K562 (cell line): ENCODE results near the gene PRDM2. TPM values are rescaled to one million over a fixed set of nuclear protein-coding genes. Genes with fewer than 3 reads are reported as not detected.

Experiments used
- ATAC-seq: fragments of 200-7000 bp; cut with Tn5 transposase; 3 replicates; pipeline ENCODE4 v1.9.1; 2020; ENCODE audit warnings: moderate library complexity
- BruUV-seq: library from RNA; stranded (reverse); fragments of 400-500 nt; replicated peaks from 2 replicates; lab custom pipeline; 2021; lab: Mats Ljungman, UMichigan
- CTCF ChIA-PET: fragments of 300-600 bp; formaldehyde crosslinking; extraction: SDS; loops from one replicate; lab custom pipeline; 2021; ENCODE audit warnings: low intra/inter-chr PET ratio; lab: Yijun Ruan, JAX
- POLR2A ChIA-PET: fragments of 300-600, 350-650 bp; sonication (Branson Sonifier 250); formaldehyde crosslinking; extraction: SDS; loops from one replicate; lab custom pipeline; 2021; ENCODE audit warnings: antibody characterized with exemption, inconsistent platforms; lab: Yijun Ruan, JAX
- DNase-seq, 4 experiments: peaks; one replicate each; pipeline versions ENCODE4 v3.0.0 to v3.0.0-alpha.2; 2011 to 2018; ENCODE audit warnings: low spot score in 3 of 4, mixed read lengths in 3 of 4; ENCODE audit errors: extremely low read depth in 1 of 4
- FAIRE-seq: peaks from 2 replicates; lab custom pipeline; 2011; peaks lifted over from hg19 to GRCh38; lab: Jason Lieb, UNC
- H2AFZ ChIP-seq: 2 replicates; pipeline ENCODE4 v1.6.0; 2011; ENCODE audit warnings: low read depth, low read length, control low read depth, inconsistent platforms
- H3K27ac ChIP-seq: fragments of 200-600 bp; 3 replicates; pipeline ENCODE4 v1.8.0; 2011; ENCODE audit warnings: low read depth, mild to moderate bottlenecking, control low read depth, inconsistent platforms, low read length, moderate library complexity, mixed read lengths; ENCODE audit errors: extremely low read depth
- H3K27me3 ChIP-seq, 2 experiments: fragments of 300-600 bp in 1 of 2; 2 replicates in 1 of 2; 3 replicates in 1 of 2; pipeline versions ENCODE4 v1.6.0 to v1.8.0; 2011; ENCODE audit warnings: inconsistent platforms in 2 of 2, low read length in 2 of 2, mild to moderate bottlenecking in 1 of 2, mixed read lengths in 1 of 2, moderate library complexity in 1 of 2; ENCODE audit not compliant: control insufficient read depth in 2 of 2, insufficient read depth in 2 of 2
- H3K36me3 ChIP-seq: fragments of 300-600 bp; 3 replicates; pipeline ENCODE4 v1.8.0; 2011; ENCODE audit warnings: mild to moderate bottlenecking, low read length, inconsistent platforms; ENCODE audit not compliant: control insufficient read depth, insufficient read depth
- H3K4me1 ChIP-seq, 2 experiments: fragments of 200-600 bp in 1 of 2; replicated peaks in 1 of 2; 2 replicates in 1 of 2; 3 replicates in 1 of 2; pipeline versions ENCODE4 v1.5.1 to v1.8.0; 2011; ENCODE audit warnings: inconsistent platforms in 2 of 2, low read length in 2 of 2, mild to moderate bottlenecking in 1 of 2, mixed read lengths in 1 of 2, moderate library complexity in 1 of 2; ENCODE audit not compliant: control insufficient read depth in 2 of 2, insufficient read depth in 2 of 2
- H3K4me2 ChIP-seq: 2 replicates; pipeline ENCODE4 v1.6.1; 2011; ENCODE audit warnings: low read length, control low read depth, inconsistent platforms, mixed read lengths; ENCODE audit not compliant: insufficient read depth
- H3K4me3 ChIP-seq: fragments of 200-600 bp; sonication (generic), shearing (Covaris generic); 2 replicates; pipeline ENCODE4 v1.5.1; 2016; ENCODE audit warnings: control low read depth, inconsistent platforms
- H3K79me2 ChIP-seq: fragments of 200-600 bp; 3 replicates; pipeline ENCODE4 v1.8.0; 2011; ENCODE audit warnings: low read length, inconsistent platforms; ENCODE audit not compliant: control insufficient read depth, insufficient read depth
- H3K9ac ChIP-seq, 2 experiments: 2 replicates each; pipeline versions ENCODE4 v1.6.0 to v1.6.1; 2011; ENCODE audit warnings: low read depth in 2 of 2, low read length in 2 of 2, control low read depth in 1 of 2, inconsistent platforms in 1 of 2, mild to moderate bottlenecking in 1 of 2, mixed read lengths in 1 of 2; ENCODE audit not compliant: insufficient read depth in 1 of 2
- H3K9me1 ChIP-seq: one replicate; pipeline ENCODE4 v1.6.0; 2011; ENCODE audit warnings: inconsistent platforms, mild to moderate bottlenecking, low read length, moderate library complexity; ENCODE audit not compliant: control insufficient read depth, insufficient read depth
- H3K9me3 ChIP-seq: replicated peaks from 2 replicates; pipeline ENCODE4 v1.5.1; 2011; ENCODE audit warnings: low read depth, low read length, inconsistent platforms; ENCODE audit not compliant: control insufficient read depth, insufficient read depth
- H4K20me1 ChIP-seq: replicated peaks from 2 replicates; pipeline ENCODE4 v1.6.1; 2011; ENCODE audit warnings: low read length, inconsistent platforms, mixed read lengths; ENCODE audit not compliant: control insufficient read depth, insufficient read depth
- BCOR ChIP-seq: fragments of 450-650 bp; IDR thresholded peaks from 2 replicates; pipeline ENCODE4 v1.6.1; 2016
- ELK1 ChIP-seq: sonication (generic); formaldehyde crosslinking; IDR thresholded peaks from 2 replicates; pipeline ENCODE4 v1.8.1; 2022; ENCODE audit warnings: missing genetic modification reagents
- ETS1 ChIP-seq: conservative IDR thresholded peaks from 2 replicates; pipeline ENCODE4 v1.6.1; 2011; ENCODE audit warnings: low read depth, mild to moderate bottlenecking, low read length; ENCODE audit not compliant: control insufficient read depth
- KDM2B ChIP-seq: fragments of 250-450 bp; sonication (Bioruptor Pico); IDR thresholded peaks from 2 replicates; pipeline ENCODE4 v1.8.0; 2021; ENCODE audit warnings: mild to moderate bottlenecking, moderate library complexity
- MEF2D ChIP-seq: conservative IDR thresholded peaks from 2 replicates; pipeline ENCODE4 v1.6.1; 2016; ENCODE audit warnings: low read depth, missing genetic modification characterization, missing compliant biosample characterization
- MYNN ChIP-seq, 2 experiments: sonication (generic); formaldehyde crosslinking in 1 of 2; IDR thresholded peaks; 2 replicates each; pipeline versions ENCODE4 v1.5.0 to v1.6.1; 2016 to 2020; ENCODE audit warnings: antibody characterized with exemption in 1 of 2, missing genetic modification reagents in 1 of 2
- NR1H2 ChIP-seq: sonication (generic); formaldehyde crosslinking; IDR thresholded peaks from 2 replicates; pipeline ENCODE4 v1.4.0; 2020; ENCODE audit warnings: mild to moderate bottlenecking, missing genetic modification reagents
- PKNOX1 ChIP-seq: fragments of 450-650 bp; IDR thresholded peaks from 2 replicates; pipeline ENCODE4 v1.6.1; 2016
- SMC3 ChIP-seq: conservative IDR thresholded peaks from 2 replicates; pipeline ENCODE4 v1.6.1; 2011; ENCODE audit warnings: low read depth, low read length, improper control_type of control experiment; ENCODE audit not compliant: insufficient read depth
- U2AF1 ChIP-seq: fragments of 200-400 bp; formaldehyde crosslinking; optimal IDR thresholded peaks from 2 replicates; pipeline ENCODE3; 2017; ENCODE audit warnings: mild to moderate bottlenecking, low read depth, low read length, moderate library complexity
- UBTF ChIP-seq, 2 experiments: IDR thresholded peaks; 2 replicates each; pipeline ENCODE4 v1.6.1; 2012; ENCODE audit warnings: improper control_type of control experiment in 2 of 2, low read depth in 2 of 2, low read length in 2 of 2, borderline replicate concordance in 1 of 2
- USF2 ChIP-seq: sonication (generic); formaldehyde crosslinking; IDR thresholded peaks from 2 replicates; pipeline ENCODE4 v1.5.0; 2020; ENCODE audit warnings: missing genetic modification reagents
- ZC3H11A ChIP-seq: IDR thresholded peaks from 2 replicates; pipeline ENCODE4 v1.6.1; 2012; ENCODE audit warnings: low read depth, low read length, improper control_type of control experiment
- ZNF134 ChIP-seq: fragments of 250-450 bp; sonication (Bioruptor Pico); conservative IDR thresholded peaks from 2 replicates; pipeline ENCODE4 v1.4.0; 2020
- WGBS: fragments of 100-300 bp; shearing (Covaris generic); methylation state at CpG from one replicate; pipeline ENCODE4 v1.1.6; 2016; ENCODE audit warnings: low coverage, mixed read lengths; ENCODE audit not compliant: insufficient coverage; ENCODE audit errors: missing lambda C conversion rate; 5-methylcytosine and 5-hydroxymethylcytosine counted together
- in situ Hi-C: fragments of 300-500 bp; cut with MboI; formaldehyde crosslinking; loops from 4 replicates; pipeline ENCODE4 v1.15.0; 2018; ENCODE audit warnings: inconsistent platforms, mixed read lengths
- intact Hi-C: fragments of 100-400 bp; cut with micrococcal nuclease; formaldehyde crosslinking; loops from 2 replicates; pipeline ENCODE4 v1.14.2; 2022
- polyA plus RNA-seq, 8 experiments: library from polyadenylated mRNA; depleted of rRNA in 4 of 8; stranded (reverse) in 5 of 8; unstranded in 3 of 8; fragments of >200 nt; fragmentation: Nextera tagmentation in 2 of 8; fragmentation: Illumina TruSeq in 1 of 8; extraction: Ambion mirVana in 2 of 8; extraction: Trizol in 1 of 8; gene quantifications; 2 replicates each; pipeline versions ENCODE4 v1.2.1 to v1.2.3, GENCODE V29; 2011 to 2014; ENCODE audit warnings: inconsistent platforms in 1 of 8, missing spikeins in 1 of 8
- total RNA-seq, 7 experiments: library from RNA; depleted of rRNA in 6 of 7; stranded (reverse); fragments of >200 nt in 6 of 7; fragmentation: Illumina TruSeq in 2 of 7; extraction: Trizol in 2 of 7; gene quantifications; 2 replicates each; pipeline versions ENCODE4 v1.2.1 to v1.2.3, GENCODE V29; 2011 to 2021; ENCODE audit warnings: low replicate concordance in 1 of 7

PRDM2 gene
- total and polyA plus RNA-seq, 9 of the 15 experiments (the other 6 are each of a cell fraction or from before 2014, with no cell fraction given), result 5.4 to 27.6 (median 12.5) TPM

- TF ChIP-seq ETS1 (no peak), MEF2D (tag) (no peak), NR1H2 (CRISPR knock-in tag) (no peak), SMC3 (no peak), MYNN (IDR thresholded peaks at IDR 0.05) (no peak), MYNN (CRISPR knock-in tag; IDR thresholded peaks at IDR 0.05) (no peak), ZNF134 (CRISPR knock-in tag) (no peak), USF2 (CRISPR knock-in tag) (no peak)
Observed at GRCh38 chr1:13683206-13683605, 16.8 kb upstream of the PRDM2 start (continued).

- Histone ChIP-seq H3K36me3 (no peaks in the 10 kb centered on the region), H3K27ac (no peak overlapping the region), H3K4me3 (no peak overlapping the region), H3K4me2 (no peak overlapping the region), H3K9me3 (no peaks in the 10 kb centered on the region; the same call in none of the 2 replicates), H3K9me1 (no peaks in the 10 kb centered on the region), H3K79me2 (no peaks in the 10 kb centered on the region), H3K9ac (no peak overlapping the region), H3K4me1 (no peaks in the 10 kb centered on the region), H4K20me1 (no peaks in the 10 kb centered on the region), H2AFZ (no peak overlapping the region), H3K27me3 (peaks cover 0 to 8% of the 10 kb centered on the region in 2 experiments; a peak in 3 of 5 replicates)
- POLR2A ChIA-PET, result no interaction called here
- no TSS peak for BruUV-seq
- FAIRE-seq (no peak), DNase-seq (no peak), ATAC-seq (no peak)
- CTCF ChIA-PET, result no interaction called here
- WGBS, result 4% methylated on average over 6 of the region's 6 CpGs
- in situ Hi-C loops (no loop called here), intact Hi-C loops (no loop called here)
- TF ChIP-seq U2AF1 (no peak), UBTF (IDR thresholded peaks at IDR 0.05; ENCODE audit: borderline replicate concordance in 1 of 2, low read depth in 2 of 2, low read length in 2 of 2) (no peak), KDM2B (no peak), ELK1 (CRISPR knock-in tag) (no peak), BCOR (no peak), PKNOX1 (no peak), ZC3H11A (no peak)
Observed at GRCh38 chr1:13687151-13687715, 12.8 kb upstream of the PRDM2 start.
